ENCODE data around the gene RTL1. TPM values are rescaled to one million over a fixed set of nuclear protein-coding genes. Genes with fewer than 3 reads are reported as not detected.

Gene RTL1
- total RNA-seq, 1 donor from 2014 or later = not detected

GRCh38 chr14:100895411-100895810 is 8.1 kb downstream of the RTL1 start:
- H3K27me3 ChIP-seq (ENCODE audit: control insufficient read depth, insufficient read depth, low read length) = peaks cover 6% of the 10 kb centered on the region
- no peak overlapping the region for H3K4me3 ChIP-seq (ENCODE audit: low read depth, low read length)
- TF ChIP-seq CTCF (IDR thresholded peaks at IDR 0.05; ENCODE audit: insufficient read depth, low read length, severe bottlenecking) = no peak
- no peak for FAIRE-seq
- no peak for DNase-seq (ENCODE audit: low read depth)
- no peaks in the 10 kb centered on the region for H3K36me3 ChIP-seq (ENCODE audit: control insufficient read depth, insufficient read depth, low read length)

- no peaks in the 10 kb centered on the region for H3K36me3 ChIP-seq (ENCODE audit: control insufficient read depth, insufficient read depth, low read length)
- H3K4me3 ChIP-seq (ENCODE audit: low read depth, low read length) = no peak overlapping the region
- DNase-seq (ENCODE audit: low read depth) (no peak), FAIRE-seq (no peak)
- TF ChIP-seq CTCF (IDR thresholded peaks at IDR 0.05; ENCODE audit: insufficient read depth, low read length, severe bottlenecking) = no peak
- no peaks in the 10 kb centered on the region for H3K27me3 ChIP-seq (ENCODE audit: control insufficient read depth, insufficient read depth, low read length)
Observed at GRCh38 chr14:100894416-100894815, 9.1 kb downstream of the RTL1 start.

- no peak for DNase-seq (ENCODE audit: low read depth)
- Histone ChIP-seq H3K27me3 (ENCODE audit: control insufficient read depth, insufficient read depth, low read length) (no peaks in the 10 kb centered on the region), H3K4me3 (ENCODE audit: low read depth, low read length) (no peak overlapping the region), H3K36me3 (ENCODE audit: control insufficient read depth, insufficient read depth, low read length) (no peaks in the 10 kb centered on the region)
- no peak for FAIRE-seq
- no peak for TF ChIP-seq CTCF (IDR thresholded peaks at IDR 0.05; ENCODE audit: insufficient read depth, low read length, severe bottlenecking)
Observed at GRCh38 chr14:100893760-100894159, 9.8 kb downstream of the RTL1 start.

- no peaks in the 10 kb centered on the region for H3K27me3 ChIP-seq (ENCODE audit: control insufficient read depth, insufficient read depth, low read length)
- FAIRE-seq (no peak), DNase-seq (ENCODE audit: low read depth) (no peak)
- H3K36me3 ChIP-seq (ENCODE audit: control insufficient read depth, insufficient read depth, low read length) = no peaks in the 10 kb centered on the region
- no peak for TF ChIP-seq CTCF (IDR thresholded peaks at IDR 0.05; ENCODE audit: insufficient read depth, low read length, severe bottlenecking)
- H3K4me3 ChIP-seq (ENCODE audit: low read depth, low read length) = no peak overlapping the region
Observed at GRCh38 chr14:100893228-100893601, 10.3 kb downstream of the RTL1 start.

- H3K4me3 ChIP-seq (ENCODE audit: low read depth, low read length) = no peak overlapping the region
- DNase-seq (ENCODE audit: low read depth) = no peak
- H3K36me3 ChIP-seq (ENCODE audit: control insufficient read depth, insufficient read depth, low read length) = no peaks in the 10 kb centered on the region
- no peak for TF ChIP-seq CTCF (IDR thresholded peaks at IDR 0.05; ENCODE audit: insufficient read depth, low read length, severe bottlenecking)
- H3K27me3 ChIP-seq (ENCODE audit: control insufficient read depth, insufficient read depth, low read length) = no peaks in the 10 kb centered on the region
- FAIRE-seq = no peak
Observed at GRCh38 chr14:100892496-100893227, 10.9 kb downstream of the RTL1 start.

Measured in bronchial epithelial cell (primary cell).